A673 (cell line): ENCODE measurements around the gene TMEM14C. TPM values are rescaled to one million over a fixed set of nuclear protein-coding genes. Genes with fewer than 3 reads are reported as not detected.

ENCODE experiments used
- BruUV-seq: library from RNA; stranded (reverse); fragments of 400-500 nt; replicated peaks from 2 replicates; lab custom pipeline; 2021; lab: Mats Ljungman, UMichigan
- CTCF ChIA-PET: fragments of 300-600 bp; sonication (Branson Sonifier 250); formaldehyde crosslinking; loops from one replicate; lab custom pipeline; 2022; ENCODE audit warnings: antibody characterized with exemption; lab: Charles Lee
- POLR2A ChIA-PET: fragments of 300-600 bp; sonication (Branson Sonifier 250); formaldehyde crosslinking; loops from one replicate; lab custom pipeline; 2022; ENCODE audit warnings: antibody characterized with exemption; ENCODE audit not compliant: low non-redundant PET; lab: Charles Lee
- DNase-seq: peaks from one replicate; pipeline ENCODE4 v3.0.0-alpha.2; 2015; ENCODE audit warnings: low spot score
- H3K27ac ChIP-seq: fragments of 200-600 bp; sonication (generic); 2 replicates; pipeline ENCODE4 v1.5.1; 2016; ENCODE audit warnings: mixed run types, low read depth, mild to moderate bottlenecking, mixed read lengths, antibody characterized with exemption, low read length; ENCODE audit not compliant: poor library complexity, severe bottlenecking
- H3K27me3 ChIP-seq: fragments of 200-600 bp; sonication (generic); replicated peaks from 2 replicates; pipeline ENCODE4 v1.6.1; 2017; ENCODE audit warnings: mixed run types, low read depth, mild to moderate bottlenecking, mixed read lengths, antibody characterized with exemption, low read length; ENCODE audit not compliant: insufficient read depth, poor library complexity
- H3K36me3 ChIP-seq: fragments of 200-600 bp; sonication (generic); 2 replicates; pipeline ENCODE4 v1.6.1; 2016; ENCODE audit warnings: mixed run types, mild to moderate bottlenecking, mixed read lengths, antibody characterized with exemption, low read length; ENCODE audit not compliant: insufficient read depth, poor library complexity, severe bottlenecking
- H3K4me1 ChIP-seq: fragments of 200-600 bp; sonication (generic); 2 replicates; pipeline ENCODE4 v1.6.1; 2017; ENCODE audit warnings: mixed run types, mild to moderate bottlenecking, mixed read lengths, antibody characterized with exemption, low read length; ENCODE audit not compliant: insufficient read depth, poor library complexity, severe bottlenecking
- H3K4me3 ChIP-seq: fragments of 200-600 bp; sonication (generic); 2 replicates; pipeline ENCODE4 v1.5.1; 2016; ENCODE audit warnings: low read depth, mixed run types, mild to moderate bottlenecking, mixed read lengths, low read length; ENCODE audit not compliant: poor library complexity, severe bottlenecking
- H3K9me3 ChIP-seq: fragments of 200-600 bp; sonication (generic); 2 replicates; pipeline ENCODE4 v1.6.1; 2016; ENCODE audit warnings: mixed run types, low read depth, mild to moderate bottlenecking, mixed read lengths, antibody characterized with exemption, low read length; ENCODE audit not compliant: poor library complexity, severe bottlenecking
- CTCF ChIP-seq: fragments of 300-800, 200-600 bp; sonication (generic); conservative IDR thresholded peaks from 2 replicates; pipeline ENCODE4 v1.5.1; 2017; ENCODE audit warnings: low read depth, mild to moderate bottlenecking, antibody characterized with exemption, low read length, moderate library complexity, mixed read lengths
- EZH2 ChIP-seq: fragments of 200-600 bp; sonication (generic); IDR thresholded peaks from 2 replicates; pipeline ENCODE4 v1.6.1; 2017; ENCODE audit warnings: borderline replicate concordance, low read depth, mild to moderate bottlenecking, mixed read lengths, antibody characterized with exemption, low read length; ENCODE audit not compliant: poor library complexity, severe bottlenecking
- intact Hi-C: fragments of 100-400 bp; cut with micrococcal nuclease; formaldehyde crosslinking; loops from one replicate; pipeline ENCODE4 v1.10.0; 2022; ENCODE audit not compliant: unreplicated experiment
- total RNA-seq: library from RNA; stranded (reverse); gene quantifications from 2 replicates; pipeline ENCODE4 v1.2.3, GENCODE V29; 2021

TMEM14C gene
- total RNA-seq, 1 experiment from 2014 or later, result 68.3 TPM

- intact Hi-C loops, result no loop called here
- H3K9me3 ChIP-seq, result no peaks in the 10 kb centered on the region
- POLR2A ChIA-PET, result no interaction called here
- no peak for TF ChIP-seq CTCF
- no peak for TF ChIP-seq EZH2
- BruUV-seq, result no TSS peak
- peaks cover 48% of the 10 kb centered on the region for H3K36me3 ChIP-seq
- CTCF ChIA-PET, result no interaction called here
- DNase-seq, result no peak
- H3K27me3 ChIP-seq, result no peaks in the 10 kb centered on the region
- H3K4me3 ChIP-seq, result no peak overlapping the region
- H3K27ac ChIP-seq, result no peak overlapping the region
- no peaks in the 10 kb centered on the region for H3K4me1 ChIP-seq
Measured at GRCh38 chr6:10756085-10756484, 33.2 kb downstream of the TMEM14C start.

GRCh38 chr6:10759312-10759839 is 36.5 kb downstream of the TMEM14C start:
- ChIA-PET POLR2A (interaction anchor here (0.7 kb wide), 1 partner anchor 267 kb away, joined by 3 read pairs; no protein-coding TSS in a partner anchor), CTCF (interaction anchor here (0.6 to 0.9 kb wide), 6 partner anchors 11 to 340 kb away, joined by 3 to 10 read pairs (median 3); partner anchors contain the start of gene PAK1IP1)
- H3K27ac ChIP-seq, result no peak overlapping the region
- no peaks in the 10 kb centered on the region for H3K27me3 ChIP-seq
- no peaks in the 10 kb centered on the region for H3K4me1 ChIP-seq
- peaks cover 35% of the 10 kb centered on the region for H3K36me3 ChIP-seq
- TF ChIP-seq EZH2, result no peak
- TF ChIP-seq CTCF, result peak; percentile 65
- DNase-seq, result peak; percentile 83
- H3K4me3 ChIP-seq, result no peak overlapping the region
- intact Hi-C loops, result no loop called here
- no TSS peak for BruUV-seq
- no peaks in the 10 kb centered on the region for H3K9me3 ChIP-seq

GRCh38 chr6:10759884-10760329 is 37.0 kb downstream of the TMEM14C start:
- H3K36me3 ChIP-seq, result peaks cover 30% of the 10 kb centered on the region
- no peak overlapping the region for H3K27ac ChIP-seq
- H3K4me1 ChIP-seq, result no peaks in the 10 kb centered on the region
- TF ChIP-seq EZH2 (no peak), CTCF (no peak)
- no TSS peak for BruUV-seq
- POLR2A ChIA-PET, result interaction anchor here (0.7 kb wide), 1 partner anchor 267 kb away, joined by 3 read pairs; no protein-coding TSS in a partner anchor
- no peak for DNase-seq
- CTCF ChIA-PET, result interaction anchor here (0.6 to 0.9 kb wide), 5 partner anchors 11 to 340 kb away, joined by 3 to 5 read pairs (median 3); partner anchors contain the start of gene PAK1IP1
- no peak overlapping the region for H3K4me3 ChIP-seq
- H3K27me3 ChIP-seq, result no peaks in the 10 kb centered on the region
- H3K9me3 ChIP-seq, result no peaks in the 10 kb centered on the region
- intact Hi-C loops, result no loop called here
